Measurements from ENCODE around the gene SPRYD3.

The SPRYD3 gene

DNA sequence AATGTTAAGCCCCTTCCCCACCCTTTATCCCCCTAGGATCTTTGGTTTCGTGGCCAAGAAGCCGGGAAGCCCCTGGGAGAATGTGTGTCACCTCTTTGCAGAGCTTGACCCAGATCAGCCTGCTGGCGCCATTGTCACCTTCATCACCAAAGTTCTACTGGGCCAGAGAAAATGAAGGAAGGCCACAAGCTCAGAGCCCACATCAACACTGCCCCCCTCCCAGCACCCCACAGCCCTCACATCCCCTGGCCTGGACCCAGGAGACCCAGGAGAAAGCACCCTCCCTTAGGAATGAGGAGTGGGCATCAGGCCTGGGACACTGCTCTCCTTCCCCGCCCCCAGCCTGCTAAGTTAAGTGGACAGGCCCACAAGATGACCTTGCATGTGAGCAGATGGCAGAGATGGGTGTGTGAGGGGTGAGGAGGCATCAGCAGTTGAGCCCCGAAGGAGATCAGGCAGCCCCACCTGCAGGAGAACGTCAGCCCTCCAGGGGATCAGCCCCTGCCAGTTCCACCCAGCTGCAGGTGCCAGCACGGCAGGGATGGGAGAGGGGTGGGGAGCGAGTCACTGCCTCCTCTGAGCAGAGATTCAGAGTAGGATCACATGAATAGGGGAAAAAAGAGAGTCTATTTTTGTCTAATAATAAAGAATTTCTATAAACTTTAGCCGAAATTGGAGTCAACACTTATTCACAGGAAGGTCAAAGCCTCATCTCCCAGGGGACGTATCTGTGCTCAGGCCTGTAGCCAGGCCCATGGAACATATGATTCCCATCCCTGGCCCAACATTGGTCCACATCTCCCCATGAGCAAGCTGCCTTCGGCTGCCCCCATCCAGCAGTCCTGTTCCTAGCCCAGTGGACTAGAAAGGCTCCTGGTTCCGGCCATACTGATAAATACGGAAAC lies 15.2 kb downstream of the SPRYD3 start:
- no peak for DNase-seq (ENCODE audit: low read depth in 3 of 3)

DNA sequence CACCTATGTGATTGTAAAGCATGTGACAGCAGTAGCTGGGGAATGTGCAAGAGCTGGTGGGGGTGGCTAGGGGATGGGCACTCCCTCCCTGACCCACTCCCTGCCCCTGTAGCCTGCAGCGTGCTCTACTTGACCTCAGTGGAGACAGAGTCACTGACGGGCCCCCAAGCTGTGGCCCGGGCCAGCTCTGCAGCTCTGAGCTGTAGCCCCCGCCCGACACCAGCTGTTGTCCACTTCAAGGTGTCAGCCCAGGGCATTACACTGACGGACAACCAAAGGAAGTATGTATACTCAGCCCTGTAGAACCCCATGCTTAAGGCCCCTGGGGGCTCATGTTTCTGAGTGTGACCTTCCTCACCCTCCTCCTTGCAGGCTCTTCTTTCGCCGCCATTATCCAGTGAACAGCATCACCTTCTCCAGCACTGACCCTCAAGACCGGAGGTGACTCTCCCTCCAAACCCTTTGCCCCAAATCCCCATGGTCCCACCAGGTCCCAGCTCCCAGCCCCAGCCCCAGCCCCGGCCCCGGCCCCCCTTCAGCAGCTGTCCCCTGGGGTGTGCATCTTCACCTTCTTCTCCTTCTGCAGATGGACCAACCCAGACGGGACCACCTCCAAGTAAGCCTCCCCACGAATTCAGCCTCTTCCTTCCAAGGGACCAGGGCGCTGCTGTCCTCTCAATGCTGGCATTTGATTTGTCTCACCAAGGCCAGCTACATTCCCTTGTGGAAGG lies 16.0 kb downstream of the SPRYD3 start:
- no peak for DNase-seq (ENCODE audit: low read depth in 3 of 3)

DNA sequence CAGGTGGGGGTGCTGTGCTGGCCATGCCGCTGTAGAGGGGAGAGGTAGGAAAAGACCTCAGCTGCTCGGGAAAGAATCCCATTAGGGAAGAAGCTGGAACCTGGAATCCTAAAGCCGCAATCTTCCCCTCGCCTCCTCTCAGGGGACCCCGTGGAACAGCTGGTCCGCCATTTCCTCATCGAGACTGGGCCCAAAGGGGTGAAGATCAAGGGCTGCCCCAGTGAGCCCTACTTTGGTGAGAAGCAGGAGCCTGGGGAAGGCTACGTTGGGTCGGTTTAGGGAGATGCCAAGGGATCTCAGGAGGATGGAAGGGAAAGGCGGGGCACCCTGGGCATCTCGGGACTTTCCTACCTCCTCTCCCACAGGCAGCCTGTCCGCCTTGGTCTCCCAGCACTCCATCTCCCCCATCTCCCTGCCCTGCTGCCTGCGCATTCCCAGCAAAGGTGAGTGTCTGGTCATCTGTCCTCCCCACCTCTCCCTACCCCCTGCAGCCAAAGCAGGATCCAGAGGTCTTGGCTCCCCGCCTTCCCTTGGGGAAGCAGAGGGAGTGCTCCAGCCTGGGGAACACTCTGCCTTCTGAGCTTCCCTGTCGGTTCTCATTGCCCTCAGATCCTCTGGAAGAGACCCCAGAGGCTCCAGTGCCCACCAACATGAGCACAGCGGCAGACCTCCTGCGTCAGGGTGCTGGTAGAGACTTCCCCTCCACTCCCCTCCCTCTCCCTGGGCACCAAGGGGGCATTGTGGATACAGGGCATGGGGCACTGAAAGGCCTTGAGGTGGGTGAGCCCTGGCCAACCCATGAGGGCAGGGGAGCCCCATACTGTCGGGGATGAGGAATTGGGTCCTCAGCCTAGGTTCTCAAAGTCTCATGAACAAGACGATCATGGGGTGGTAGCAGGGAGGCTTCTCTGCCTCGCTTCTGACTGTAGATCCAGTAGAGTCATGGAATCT lies 16.9 kb downstream of the SPRYD3 start:
- DNase-seq (ENCODE audit: low read depth in 3 of 3), result no peak

DNA sequence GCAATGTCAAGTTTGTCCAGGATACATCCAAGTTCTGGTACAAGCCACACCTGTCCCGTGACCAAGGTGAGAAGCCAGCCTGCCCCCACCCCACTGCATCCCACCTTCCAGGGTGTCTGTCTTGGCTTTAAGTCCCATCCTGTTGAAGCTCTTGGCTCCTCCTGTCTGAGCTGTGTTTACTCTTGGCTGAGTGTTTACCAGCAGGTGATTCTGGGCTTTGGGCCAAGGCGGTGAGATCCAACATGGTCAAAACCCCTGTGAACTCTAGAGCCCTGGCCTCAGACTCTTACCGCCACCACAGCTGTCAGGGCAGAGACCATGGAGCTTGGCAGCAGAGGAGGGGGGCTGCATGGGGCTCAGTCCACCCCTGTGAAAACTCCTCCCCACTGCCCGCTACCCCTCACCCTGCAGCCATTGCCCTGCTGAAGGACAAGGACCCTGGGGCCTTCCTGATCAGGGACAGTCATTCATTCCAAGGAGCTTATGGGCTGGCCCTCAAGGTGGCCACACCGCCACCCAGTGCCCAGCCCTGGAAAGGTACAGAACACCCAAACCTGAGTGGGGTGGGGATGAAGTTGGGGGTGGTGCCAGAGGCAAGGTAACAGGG lies 17.7 kb downstream of the SPRYD3 start:
- DNase-seq (ENCODE audit: low read depth in 3 of 3), result no peak

DNA sequence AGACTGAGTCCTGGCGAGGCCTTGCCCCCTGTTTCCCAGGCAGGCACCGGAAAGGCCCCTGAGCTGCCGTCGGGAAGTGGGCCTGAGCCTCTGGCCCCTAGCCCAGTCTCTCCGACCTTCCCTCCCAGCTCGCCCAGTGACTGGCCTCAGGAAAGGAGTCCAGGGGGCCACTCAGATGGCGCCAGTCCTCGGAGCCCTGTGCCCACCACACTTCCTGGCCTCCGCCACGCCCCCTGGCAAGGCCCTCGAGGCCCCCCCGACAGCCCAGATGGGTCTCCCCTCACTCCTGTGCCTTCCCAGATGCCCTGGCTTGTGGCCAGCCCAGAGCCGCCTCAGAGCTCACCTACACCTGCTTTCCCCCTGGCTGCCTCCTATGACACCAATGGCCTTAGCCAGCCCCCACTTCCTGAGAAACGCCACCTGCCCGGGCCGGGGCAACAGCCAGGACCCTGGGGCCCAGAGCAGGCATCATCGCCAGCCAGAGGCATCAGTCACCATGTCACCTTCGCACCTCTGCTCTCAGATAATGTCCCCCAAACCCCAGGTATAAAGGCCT lies 18.4 kb downstream of the SPRYD3 start:
- no peak for DNase-seq (ENCODE audit: low read depth in 3 of 3)

DNA sequence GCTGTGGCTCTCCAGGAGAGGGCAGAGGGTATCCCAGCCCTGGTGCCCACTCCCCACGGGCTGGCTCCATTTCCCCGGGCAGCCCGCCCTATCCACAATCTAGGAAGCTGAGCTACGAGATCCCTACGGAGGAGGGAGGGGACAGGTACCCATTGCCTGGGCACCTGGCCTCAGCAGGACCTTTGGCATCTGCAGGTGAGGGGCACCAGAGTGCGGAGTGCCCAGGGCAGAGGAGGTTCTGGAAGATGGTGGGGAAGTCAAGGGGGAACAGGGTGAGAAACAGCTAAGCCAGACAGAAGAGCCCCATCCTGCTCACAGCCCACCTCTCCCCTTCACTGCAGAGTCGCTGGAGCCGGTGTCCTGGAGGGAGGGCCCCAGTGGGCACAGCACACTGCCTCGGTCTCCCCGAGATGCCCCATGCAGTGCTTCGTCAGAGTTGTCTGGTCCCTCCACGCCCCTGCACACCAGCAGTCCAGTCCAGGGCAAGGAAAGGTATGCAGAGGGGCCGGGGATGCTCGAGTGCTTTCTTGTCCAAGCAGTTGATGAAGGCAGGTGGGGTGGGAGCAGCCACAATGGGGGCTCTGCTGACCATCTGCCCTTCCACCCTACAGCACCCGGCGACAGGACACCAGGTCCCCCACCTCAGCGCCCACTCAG lies 19.0 kb downstream of the SPRYD3 start:
- DNase-seq (ENCODE audit: low read depth in 3 of 3), result no peak

DNA sequence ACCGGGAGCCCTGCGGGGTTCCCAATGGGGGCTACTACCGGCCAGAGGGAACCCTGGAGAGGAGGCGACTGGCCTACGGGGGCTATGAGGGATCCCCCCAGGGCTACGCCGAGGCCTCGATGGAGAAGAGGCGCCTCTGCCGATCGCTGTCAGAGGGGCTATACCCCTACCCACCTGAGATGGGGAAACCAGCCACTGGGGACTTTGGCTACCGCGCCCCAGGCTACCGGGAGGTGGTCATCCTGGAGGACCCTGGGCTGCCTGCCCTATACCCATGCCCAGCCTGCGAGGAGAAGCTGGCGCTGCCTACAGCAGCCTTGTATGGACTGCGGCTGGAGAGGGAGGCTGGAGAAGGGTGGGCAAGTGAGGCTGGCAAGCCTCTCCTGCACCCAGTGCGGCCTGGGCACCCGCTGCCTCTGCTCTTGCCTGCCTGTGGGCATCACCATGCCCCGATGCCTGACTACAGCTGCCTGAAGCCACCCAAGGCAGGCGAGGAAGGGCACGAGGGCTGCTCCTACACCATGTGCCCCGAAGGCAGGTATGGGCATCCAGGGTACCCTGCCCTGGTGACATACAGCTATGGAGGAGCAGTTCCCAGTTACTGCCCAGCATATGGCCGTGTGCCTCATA lies 19.6 kb downstream of the SPRYD3 start:
- no peak for DNase-seq (ENCODE audit: low read depth in 3 of 3)

DNA sequence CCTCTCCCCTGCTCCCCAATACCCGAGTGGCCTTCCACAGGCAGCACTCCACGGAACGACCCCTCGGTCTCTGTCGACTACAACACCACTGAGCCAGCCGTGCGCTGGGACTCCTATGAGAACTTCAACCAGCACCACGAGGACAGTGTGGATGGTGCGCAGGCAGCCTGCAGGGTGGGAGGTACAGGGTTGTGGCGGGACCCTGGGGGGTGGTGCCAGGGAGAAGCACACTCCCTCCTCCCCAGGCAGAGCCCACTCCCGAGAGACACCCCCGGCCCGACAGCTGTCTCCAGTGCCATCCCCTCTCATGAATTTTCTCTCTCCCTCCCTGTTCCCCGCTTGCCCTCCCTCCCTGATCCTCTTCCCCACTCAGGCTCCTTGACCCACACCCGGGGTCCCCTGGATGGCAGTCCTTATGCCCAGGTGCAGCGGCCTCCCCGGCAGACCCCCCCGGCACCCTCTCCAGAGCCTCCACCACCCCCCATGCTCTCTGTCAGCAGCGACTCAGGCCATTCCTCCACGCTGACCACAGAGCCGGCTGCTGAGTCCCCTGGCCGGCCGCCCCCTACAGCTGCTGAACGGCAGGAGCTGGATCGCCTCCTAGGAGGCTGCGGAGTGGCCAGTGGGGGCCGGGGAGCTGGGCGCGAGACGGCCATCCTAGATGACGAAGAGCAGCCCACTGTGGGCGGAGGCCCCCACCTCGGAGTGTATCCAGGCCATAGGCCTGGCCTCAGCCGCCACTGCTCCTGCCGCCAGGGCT lies 20.3 kb downstream of the SPRYD3 start:
- DNase-seq (ENCODE audit: low read depth in 3 of 3), result no peak

DNA sequence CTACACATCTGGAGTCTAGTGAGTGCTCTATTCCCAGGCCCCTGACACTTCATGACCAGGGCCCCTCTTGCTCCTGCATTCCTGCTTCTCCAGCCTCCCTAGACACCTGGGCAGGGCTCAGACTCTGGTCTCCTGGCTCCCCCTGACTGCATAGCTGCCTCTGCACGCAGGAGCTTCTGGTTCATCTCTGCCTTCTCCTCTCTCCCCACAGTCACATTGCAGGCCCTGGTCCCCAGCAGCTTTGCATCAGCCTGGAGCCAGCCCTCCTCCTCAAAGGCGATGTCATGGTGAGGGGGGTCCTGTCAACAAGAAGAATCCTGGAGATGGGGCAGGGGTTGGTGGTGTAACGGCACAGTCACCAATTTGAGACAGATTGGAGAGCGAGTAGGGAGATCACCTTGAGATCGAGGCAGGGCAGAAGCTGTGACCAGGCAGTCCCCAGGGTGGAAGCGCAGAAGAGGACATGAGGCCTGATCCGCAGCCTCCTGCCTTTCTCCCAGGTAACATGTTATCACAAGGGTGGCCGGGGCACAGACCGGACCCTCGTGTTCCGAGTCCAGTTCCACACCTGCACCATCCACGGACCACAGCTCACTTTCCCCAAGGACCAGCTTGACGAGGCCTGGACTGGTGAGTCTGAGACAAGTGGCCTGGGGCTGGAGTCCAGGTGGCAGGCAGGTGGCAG lies 21.2 kb downstream of the SPRYD3 start:
- no peak for DNase-seq (ENCODE audit: low read depth in 3 of 3)

DNA sequence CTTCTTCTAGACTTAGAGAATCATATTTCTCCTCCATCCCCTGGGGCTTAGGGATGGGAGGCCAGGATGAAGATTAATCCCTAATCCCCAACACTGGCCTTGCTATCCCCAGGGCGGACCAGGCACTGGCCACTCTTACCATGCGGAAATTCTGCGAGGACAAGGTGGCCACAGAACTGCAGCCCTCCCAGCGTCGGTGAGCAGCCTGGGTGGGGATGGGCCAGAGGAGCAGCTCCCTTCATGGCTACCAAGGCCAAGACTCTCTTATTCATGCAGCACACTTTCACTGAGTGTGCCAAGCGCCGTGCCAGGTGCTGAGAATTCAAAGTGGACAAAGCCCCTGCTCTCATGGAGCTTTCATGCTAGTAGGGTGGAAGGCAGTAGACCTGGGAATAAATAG lies 22.3 kb downstream of the SPRYD3 start:
- DNase-seq (ENCODE audit: low read depth in 3 of 3), result no peak

DNA sequence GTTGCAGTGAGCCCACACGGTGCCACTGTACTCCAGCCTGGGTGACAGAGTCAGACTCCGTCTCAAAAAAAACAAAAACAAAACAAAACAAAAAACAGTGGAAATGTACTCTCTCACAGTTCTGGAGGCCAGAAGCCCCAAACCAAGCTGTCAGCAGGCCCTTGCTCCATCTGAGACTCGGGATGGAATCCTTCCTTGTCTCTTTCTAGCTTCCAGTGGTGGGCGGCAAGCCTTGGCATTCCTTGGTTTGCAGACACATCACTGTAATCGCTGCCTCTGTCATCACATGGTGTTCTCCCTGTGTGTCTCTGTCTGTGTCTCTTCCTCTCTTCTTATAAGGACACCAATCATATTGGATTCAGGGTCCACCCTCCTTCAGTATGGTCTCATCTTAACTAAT lies 22.9 kb downstream of the SPRYD3 start:
- DNase-seq (ENCODE audit: low read depth in 3 of 3), result no peak

DNA sequence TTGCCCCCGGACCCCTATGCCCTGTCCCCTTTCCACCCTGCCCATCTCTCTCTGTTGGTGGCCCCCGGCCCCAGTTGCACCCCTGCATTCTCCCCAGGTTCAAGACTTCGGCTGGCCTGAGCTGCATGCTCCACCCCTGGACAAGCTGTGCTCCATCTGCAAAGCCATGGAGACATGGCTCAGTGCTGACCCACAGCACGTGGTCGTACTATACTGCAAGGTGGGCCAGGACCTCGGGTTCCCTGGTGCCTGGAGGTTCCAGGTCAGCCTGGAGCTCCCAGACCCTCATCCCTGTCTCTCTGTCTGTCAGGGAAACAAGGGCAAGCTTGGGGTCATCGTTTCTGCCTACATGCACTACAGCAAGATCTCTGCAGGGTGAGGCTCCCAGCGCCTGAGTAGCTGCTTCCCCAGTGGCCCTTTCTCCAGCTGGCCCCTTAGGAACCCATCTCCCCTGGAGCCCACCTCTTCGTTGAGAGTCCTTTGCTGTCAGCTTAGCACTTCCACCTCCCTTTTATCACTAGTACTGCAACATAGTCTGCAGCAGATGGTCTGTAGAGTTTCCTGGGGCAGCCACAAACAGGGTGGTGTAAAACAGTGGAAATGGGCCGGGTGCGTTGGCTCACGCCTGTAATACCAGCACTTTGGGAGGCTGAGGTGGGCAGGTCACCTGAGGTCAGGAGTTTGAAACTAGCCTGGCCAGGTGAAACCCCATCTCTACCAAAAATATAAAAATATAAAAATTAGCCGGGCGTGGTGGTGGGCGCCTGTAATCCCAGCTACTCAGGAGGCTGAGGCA lies 23.5 kb downstream of the SPRYD3 start:
- no peak for DNase-seq (ENCODE audit: low read depth in 3 of 3)

DNA sequence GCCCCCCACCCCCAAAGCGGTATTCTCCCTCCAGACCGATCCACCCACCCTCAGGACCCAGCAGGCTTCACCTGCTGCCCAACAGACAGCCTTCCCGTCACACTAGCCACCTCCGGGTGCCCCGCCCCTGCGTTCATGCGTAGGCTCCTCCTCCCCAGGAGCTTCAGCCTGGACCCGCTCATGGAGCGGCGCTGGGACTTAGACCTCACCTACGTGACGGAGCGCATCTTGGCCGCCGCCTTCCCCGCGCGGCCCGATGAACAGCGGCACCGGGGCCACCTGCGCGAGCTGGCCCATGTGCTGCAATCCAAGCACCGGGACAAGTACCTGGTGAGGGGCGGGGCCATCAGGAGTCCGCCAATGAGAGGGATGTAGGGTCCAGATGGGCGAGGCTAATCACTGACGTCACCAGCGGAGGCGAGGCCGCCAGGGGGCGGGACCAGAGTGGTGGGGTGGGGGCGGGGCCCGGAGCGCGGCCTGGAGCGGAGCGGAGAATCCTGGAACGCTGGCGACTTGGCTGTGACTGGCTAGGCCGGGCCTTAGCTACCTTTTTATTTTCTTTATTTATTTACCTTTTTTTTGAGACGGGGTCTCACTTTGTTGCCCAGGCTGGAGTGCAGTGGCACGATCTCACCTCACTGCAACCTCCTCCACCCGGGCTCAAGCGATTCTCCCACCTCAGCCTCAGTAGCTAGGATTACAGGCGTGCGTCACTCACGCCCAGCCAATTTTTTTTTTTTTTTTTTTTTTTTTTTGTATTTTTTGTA lies 24.9 kb downstream of the SPRYD3 start:
- DNase-seq (ENCODE audit: low read depth in 3 of 3), result peak; percentile 84 to 93 (median 89)

DNA sequence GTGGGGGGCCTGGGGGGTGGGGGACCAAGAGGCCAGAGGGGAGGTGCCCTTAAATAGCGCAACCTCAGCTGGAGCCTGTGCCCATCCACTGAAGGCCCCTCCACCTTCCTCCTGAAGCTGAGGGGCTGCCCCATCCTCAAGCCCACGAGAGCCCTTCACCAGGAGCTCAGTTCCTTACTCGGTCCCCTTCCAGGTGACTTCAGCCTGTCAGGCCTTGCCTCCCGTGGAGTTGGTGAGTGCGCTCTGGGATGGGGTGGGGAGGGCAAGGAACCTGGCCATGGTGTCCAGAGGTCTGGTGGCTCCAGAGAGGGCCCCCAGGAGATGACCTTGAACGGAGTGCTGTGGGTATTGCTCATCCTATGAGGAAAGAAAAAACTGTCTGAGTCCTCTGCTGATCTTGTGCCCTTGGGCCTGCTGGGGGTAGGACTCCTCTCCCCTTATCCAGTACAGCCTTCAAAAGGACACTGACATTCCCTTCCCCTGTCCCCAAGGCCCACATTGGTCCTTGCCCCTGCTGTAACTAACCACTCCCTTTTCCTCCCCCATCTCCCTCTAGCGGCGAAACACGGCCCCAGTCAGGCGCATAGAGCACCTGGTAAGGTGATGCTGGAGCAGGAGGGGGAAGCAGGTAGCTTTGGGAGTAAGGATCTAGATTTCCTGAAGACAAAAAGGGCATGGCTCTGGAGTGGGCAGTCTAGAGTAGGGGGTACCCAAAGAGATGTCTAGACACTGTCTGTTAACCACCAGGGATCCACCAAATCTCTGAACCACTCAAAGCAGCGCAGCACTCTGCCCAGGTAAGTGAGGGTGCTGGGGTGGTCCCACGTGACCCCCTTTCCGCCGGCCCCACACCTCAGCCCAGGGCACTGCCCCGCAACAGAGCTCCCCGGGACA lies 25.7 kb downstream of the SPRYD3 start:
- peak in 2 of 3 experiments; percentile 30 to 35 for DNase-seq (ENCODE audit: low read depth in 3 of 3)

DNA sequence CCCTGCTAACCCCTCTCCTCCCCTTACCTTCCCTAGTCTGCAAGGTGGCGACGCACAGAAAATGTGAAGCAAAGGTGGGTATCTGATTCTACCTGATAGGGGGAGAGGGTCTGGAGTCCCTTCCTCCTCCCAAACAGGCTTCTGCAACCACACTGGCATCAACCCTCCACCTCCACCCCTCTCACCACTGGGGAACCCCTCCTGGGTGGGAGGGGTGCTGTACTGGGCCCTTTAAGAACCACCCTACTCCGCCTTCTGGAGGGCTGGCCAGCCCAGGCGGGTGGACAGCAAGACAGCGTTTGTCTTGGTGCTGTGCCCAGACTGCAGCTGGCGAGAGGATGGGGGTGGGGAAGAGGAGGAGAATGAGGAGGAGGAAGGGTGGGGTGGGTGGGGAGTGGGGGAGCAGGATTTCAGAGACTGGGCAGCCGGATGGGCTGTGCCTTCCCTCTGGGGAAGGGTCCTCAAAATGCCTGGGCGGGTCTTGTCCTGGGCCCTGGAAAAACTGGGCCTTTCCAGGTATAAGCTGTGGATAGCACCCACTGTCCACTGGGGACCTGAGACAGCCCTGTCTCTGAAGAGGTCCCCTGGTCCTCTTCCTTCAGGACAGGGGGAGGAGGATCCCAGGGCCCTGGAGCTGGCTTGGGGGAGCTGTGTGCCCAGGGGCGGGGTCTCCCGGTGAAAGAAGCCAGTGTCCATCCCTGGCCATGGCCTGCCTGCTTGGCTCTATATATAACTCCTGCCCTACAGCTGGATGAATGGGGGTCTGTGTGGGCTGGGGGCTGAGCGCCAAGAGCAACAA lies 26.6 kb downstream of the SPRYD3 start:
- DNase-seq (ENCODE audit: low read depth in 3 of 3), result no peak
